Measurements from ENCODE around the gene MANF.

The MANF gene

GRCh38 chr3:51390246-51391074 lies 5.4 kb downstream of the MANF start:
- DNase-seq (ENCODE audit: low spot score) = no peak

GRCh38 chr3:51391075-51391565 lies 6.0 kb downstream of the MANF start, which contains the start of gene RBM15B:
Gene RBM15B, plus strand, starts transcription at chr3:51391285. Its CDS starts 115 bp downstream, at chr3:51391400.
- DNase-seq (ENCODE audit: low spot score) = peak; percentile 99

GRCh38 chr3:51391566-51392354 lies 6.7 kb downstream of the MANF start:
- peak; percentile 64 for DNase-seq (ENCODE audit: low spot score)

- DNase-seq (ENCODE audit: low spot score) = peak; percentile 45
Observed at GRCh38 chr3:51392355-51393133, 7.5 kb downstream of the MANF start.

GRCh38 chr3:51393134-51393495 lies 8.0 kb downstream of the MANF start:
- no peak for DNase-seq (ENCODE audit: low spot score)

- no peak for DNase-seq (ENCODE audit: low spot score)
Observed at GRCh38 chr3:51393564-51393963, 8.5 kb downstream of the MANF start.

- DNase-seq (ENCODE audit: low spot score) = no peak
Observed at GRCh38 chr3:51394541-51394940, 9.4 kb downstream of the MANF start.

GRCh38 chr3:51395493-51396213 lies 10.6 kb downstream of the MANF start:
- DNase-seq (ENCODE audit: low spot score) = no peak

GRCh38 chr3:51396401-51396800 lies 11.3 kb downstream of the MANF start:
- DNase-seq (ENCODE audit: low spot score) = no peak

GRCh38 chr3:51397392-51397791 lies 12.3 kb downstream of the MANF start:
- no peak for DNase-seq (ENCODE audit: low spot score)

- no peak for DNase-seq (ENCODE audit: low spot score)
Observed at GRCh38 chr3:51398595-51399310, 13.7 kb downstream of the MANF start.

- DNase-seq (ENCODE audit: low spot score) = no peak
Observed at GRCh38 chr3:51400166-51400565, 15.1 kb downstream of the MANF start.

- DNase-seq (ENCODE audit: low spot score) = no peak
Observed at GRCh38 chr3:51401735-51402134, 16.6 kb downstream of the MANF start.

GRCh38 chr3:51403675-51404074 lies 18.6 kb downstream of the MANF start:
- no peak for DNase-seq (ENCODE audit: low spot score)

- no peak for DNase-seq (ENCODE audit: low spot score)
Observed at GRCh38 chr3:51408021-51408420, 22.9 kb downstream of the MANF start.

GRCh38 chr3:51408813-51409212 lies 23.7 kb downstream of the MANF start:
- DNase-seq (ENCODE audit: low spot score) = no peak

GRCh38 chr3:51422211-51422610 lies 37.1 kb downstream of the MANF start:
- DNase-seq (ENCODE audit: low spot score) = no peak

- DNase-seq (ENCODE audit: low spot score) = no peak
Observed at GRCh38 chr3:51426921-51427320, 41.8 kb downstream of the MANF start.

- DNase-seq (ENCODE audit: low spot score) = no peak
Observed at GRCh38 chr3:51429138-51429537, 44.0 kb downstream of the MANF start.

- no peak for DNase-seq (ENCODE audit: low spot score)
Observed at GRCh38 chr3:51434110-51434509, 49.0 kb downstream of the MANF start.

- DNase-seq (ENCODE audit: low spot score) = peak; percentile 46
Observed at GRCh38 chr3:51434746-51435327, 49.7 kb downstream of the MANF start.

All from ecto neural progenitor cell (in vitro differentiated cells).